Thoracic aorta (tissue), 2 donors: ENCODE data around the gene USP10. TPM values are rescaled to one million over a fixed set of nuclear protein-coding genes. Genes with fewer than 3 reads are reported as not detected.

Experiments used
- ATAC-seq: fragments of 150-250 bp; one replicate; pipeline ENCODE4 v1.8.0; 2017; ENCODE audit warnings: low read depth; ENCODE audit not compliant: insufficient number of reproducible peaks, low FRiP score
- DNase-seq: peaks from one replicate; pipeline ENCODE4 v3.0.0-alpha.2; 2020; ENCODE audit warnings: low spot score
- H3K27ac ChIP-seq, 2 donors: fragments of 200-600 bp; sonication (generic); 1 replicate in 1 of 2; 2 replicates in 1 of 2; pipeline ENCODE4 v1.5.1; 2016; ENCODE audit warnings: mild to moderate bottlenecking in 2 of 2, moderate library complexity in 2 of 2
- H3K27me3 ChIP-seq: fragments of 200-600 bp; sonication (generic); replicated peaks from 2 replicates; pipeline ENCODE4 v1.6.0; 2016; ENCODE audit warnings: mild to moderate bottlenecking; ENCODE audit not compliant: insufficient read depth
- H3K36me3 ChIP-seq: fragments of 200-600 bp; sonication (generic); one replicate; pipeline ENCODE4 v1.5.1; 2016
- H3K4me1 ChIP-seq, 2 donors: fragments of 200-600 bp; sonication (generic); 1 replicate in 1 of 2; 2 replicates in 1 of 2; pipeline versions ENCODE4 v1.5.1 to v1.6.0; 2016; ENCODE audit warnings: low read depth in 2 of 2, mild to moderate bottlenecking in 1 of 2; ENCODE audit not compliant: control insufficient read depth in 1 of 2
- H3K4me3 ChIP-seq: fragments of 200-600 bp; sonication (generic); 2 replicates; pipeline ENCODE4 v1.5.1; 2016; ENCODE audit warnings: mild to moderate bottlenecking
- H3K9me3 ChIP-seq: fragments of 200-600 bp; sonication (generic); 2 replicates; pipeline ENCODE4 v1.5.1; 2016
- total RNA-seq, 2 donors: library from RNA; depleted of rRNA; stranded (reverse); fragments of >200 nt; gene quantifications; one replicate each; pipeline versions ENCODE4 v1.1.0 to v1.2.3, GENCODE V29; 2016
- TF ChIP-seq, protein P1 (sequence below): fragments of 200-600 bp; sonication (generic); IDR thresholded peaks from one replicate; pipeline ENCODE4 v1.5.1; 2019; ENCODE audit warnings: antibody characterized with exemption

The USP10 gene
- total RNA-seq, 2 donors from 2014 or later: 36.7 to 85.2 TPM

DNA sequence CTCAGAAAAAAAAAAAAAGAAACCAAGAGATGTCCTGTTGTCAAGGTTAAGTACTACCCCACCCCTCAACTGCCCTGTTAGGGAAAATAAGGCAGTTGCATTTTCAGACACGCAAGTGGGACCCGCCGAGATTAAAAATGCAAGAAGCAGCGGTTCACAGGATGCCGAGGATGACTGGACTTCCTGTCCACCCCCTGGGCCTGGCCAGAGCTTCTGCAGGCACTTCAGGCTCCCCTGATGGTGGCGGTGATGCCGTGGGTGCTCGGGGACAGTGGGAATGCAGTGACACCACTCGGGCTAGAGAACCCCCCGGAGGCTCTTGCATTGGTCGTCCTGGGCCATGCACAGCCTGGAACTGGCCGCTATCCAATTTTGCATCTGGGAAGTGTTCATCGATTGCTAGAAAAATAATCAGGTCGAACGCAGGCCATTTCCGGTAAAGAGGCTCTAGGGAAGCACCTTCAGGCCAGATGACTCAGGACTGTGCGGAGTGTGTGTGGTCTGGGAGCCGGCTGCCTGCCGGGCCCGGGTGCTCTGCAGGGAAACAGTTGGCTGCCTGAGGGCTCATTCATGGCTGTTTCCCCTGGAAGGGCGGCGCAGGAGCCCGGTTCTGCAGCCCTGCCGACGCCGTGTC, 106.6 kb downstream of the USP10 start:
- no peak for ATAC-seq
- H3K36me3 ChIP-seq: no peaks in the 10 kb centered on the region
- H3K9me3 ChIP-seq: no peaks in the 10 kb centered on the region
- H3K4me3 ChIP-seq: no peak overlapping the region
- no peak for DNase-seq
- no peaks in the 10 kb centered on the region for H3K27me3 ChIP-seq
- TF ChIP-seq, protein P1, sequence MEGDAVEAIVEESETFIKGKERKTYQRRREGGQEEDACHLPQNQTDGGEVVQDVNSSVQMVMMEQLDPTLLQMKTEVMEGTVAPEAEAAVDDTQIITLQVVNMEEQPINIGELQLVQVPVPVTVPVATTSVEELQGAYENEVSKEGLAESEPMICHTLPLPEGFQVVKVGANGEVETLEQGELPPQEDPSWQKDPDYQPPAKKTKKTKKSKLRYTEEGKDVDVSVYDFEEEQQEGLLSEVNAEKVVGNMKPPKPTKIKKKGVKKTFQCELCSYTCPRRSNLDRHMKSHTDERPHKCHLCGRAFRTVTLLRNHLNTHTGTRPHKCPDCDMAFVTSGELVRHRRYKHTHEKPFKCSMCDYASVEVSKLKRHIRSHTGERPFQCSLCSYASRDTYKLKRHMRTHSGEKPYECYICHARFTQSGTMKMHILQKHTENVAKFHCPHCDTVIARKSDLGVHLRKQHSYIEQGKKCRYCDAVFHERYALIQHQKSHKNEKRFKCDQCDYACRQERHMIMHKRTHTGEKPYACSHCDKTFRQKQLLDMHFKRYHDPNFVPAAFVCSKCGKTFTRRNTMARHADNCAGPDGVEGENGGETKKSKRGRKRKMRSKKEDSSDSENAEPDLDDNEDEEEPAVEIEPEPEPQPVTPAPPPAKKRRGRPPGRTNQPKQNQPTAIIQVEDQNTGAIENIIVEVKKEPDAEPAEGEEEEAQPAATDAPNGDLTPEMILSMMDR: no peak
- H3K27ac ChIP-seq: no peak overlapping the region
- H3K4me1 ChIP-seq: no peaks in the 10 kb centered on the region

DNA sequence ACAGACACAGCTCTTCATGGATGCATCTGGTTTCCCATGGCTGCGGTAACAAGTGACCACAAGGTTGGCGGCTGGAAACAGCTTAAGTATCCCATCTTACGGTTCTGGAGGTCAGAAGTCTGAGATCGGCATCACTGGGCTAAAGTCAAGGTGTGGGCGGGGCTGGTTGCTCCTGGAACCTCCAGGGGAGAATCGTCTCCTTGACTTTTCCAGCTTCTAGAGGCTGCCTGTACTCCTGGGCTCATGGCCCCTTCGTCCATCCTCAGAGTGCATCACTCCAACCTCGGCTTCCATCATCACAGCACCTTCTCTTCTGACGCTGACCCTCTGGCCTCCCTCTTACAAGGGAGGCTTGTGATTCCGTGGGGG, 107.1 kb downstream of the USP10 start:
- Histone ChIP-seq H3K9me3 (no peaks in the 10 kb centered on the region), H3K4me3 (no peak overlapping the region), H3K27me3 (no peaks in the 10 kb centered on the region), H3K27ac (no peak overlapping the region), H3K36me3 (no peaks in the 10 kb centered on the region), H3K4me1 (no peaks in the 10 kb centered on the region)
- TF ChIP-seq, protein P1: no peak
- DNase-seq: no peak
- no peak for ATAC-seq

DNA sequence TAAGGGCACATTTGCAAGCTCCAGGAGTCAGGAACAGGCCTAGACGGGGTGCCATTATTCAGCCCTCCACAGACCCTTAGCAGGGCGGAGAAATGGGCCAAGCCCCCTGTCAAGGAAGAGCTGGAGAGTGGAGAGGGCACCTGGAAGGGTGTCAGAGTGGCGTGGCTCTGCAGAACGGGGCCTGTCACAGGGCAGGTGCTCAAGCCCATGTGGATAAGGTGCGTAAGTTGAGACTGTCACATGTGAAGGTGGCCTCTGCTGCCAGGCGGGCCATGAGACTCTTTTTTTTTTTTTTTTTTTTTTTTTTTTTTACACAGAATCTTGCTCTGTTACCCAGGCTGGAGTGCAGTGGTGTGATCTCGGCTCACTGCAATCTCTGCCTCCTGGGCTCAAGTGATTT, 108.0 kb downstream of the USP10 start:
- Histone ChIP-seq H3K4me3 (no peak overlapping the region), H3K27ac (no peak overlapping the region), H3K9me3 (no peaks in the 10 kb centered on the region), H3K27me3 (no peaks in the 10 kb centered on the region), H3K4me1 (no peaks in the 10 kb centered on the region), H3K36me3 (no peaks in the 10 kb centered on the region)
- TF ChIP-seq, protein P1: no peak
- DNase-seq: no peak
- ATAC-seq: no peak

DNA sequence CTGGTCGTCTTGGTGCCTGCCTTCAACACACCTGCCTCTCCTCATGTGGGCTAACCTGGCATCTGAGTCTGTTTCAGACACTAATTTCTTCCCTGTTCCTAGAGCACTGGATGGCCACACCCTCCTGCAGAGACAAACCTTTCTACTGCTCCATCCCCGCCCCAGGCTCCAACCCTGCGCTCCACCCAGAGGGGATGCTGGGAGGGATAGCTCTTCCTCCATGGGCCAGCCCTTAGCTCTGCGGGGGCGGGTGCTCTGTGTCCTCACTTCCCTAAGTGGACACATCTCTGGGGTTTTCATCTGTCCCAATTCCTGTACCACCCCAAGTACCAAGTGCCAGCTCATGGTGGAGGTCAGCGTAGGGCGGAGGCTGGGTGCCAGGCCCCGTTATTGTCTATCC, 109.0 kb downstream of the USP10 start:
- DNase-seq (no peak), ATAC-seq (no peak)
- H3K27me3 ChIP-seq: no peaks in the 10 kb centered on the region
- TF ChIP-seq, protein P1: no peak
- no peaks in the 10 kb centered on the region for H3K4me1 ChIP-seq
- H3K4me3 ChIP-seq: no peak overlapping the region
- no peak overlapping the region for H3K27ac ChIP-seq
- H3K9me3 ChIP-seq: no peaks in the 10 kb centered on the region
- H3K36me3 ChIP-seq: no peaks in the 10 kb centered on the region

DNA sequence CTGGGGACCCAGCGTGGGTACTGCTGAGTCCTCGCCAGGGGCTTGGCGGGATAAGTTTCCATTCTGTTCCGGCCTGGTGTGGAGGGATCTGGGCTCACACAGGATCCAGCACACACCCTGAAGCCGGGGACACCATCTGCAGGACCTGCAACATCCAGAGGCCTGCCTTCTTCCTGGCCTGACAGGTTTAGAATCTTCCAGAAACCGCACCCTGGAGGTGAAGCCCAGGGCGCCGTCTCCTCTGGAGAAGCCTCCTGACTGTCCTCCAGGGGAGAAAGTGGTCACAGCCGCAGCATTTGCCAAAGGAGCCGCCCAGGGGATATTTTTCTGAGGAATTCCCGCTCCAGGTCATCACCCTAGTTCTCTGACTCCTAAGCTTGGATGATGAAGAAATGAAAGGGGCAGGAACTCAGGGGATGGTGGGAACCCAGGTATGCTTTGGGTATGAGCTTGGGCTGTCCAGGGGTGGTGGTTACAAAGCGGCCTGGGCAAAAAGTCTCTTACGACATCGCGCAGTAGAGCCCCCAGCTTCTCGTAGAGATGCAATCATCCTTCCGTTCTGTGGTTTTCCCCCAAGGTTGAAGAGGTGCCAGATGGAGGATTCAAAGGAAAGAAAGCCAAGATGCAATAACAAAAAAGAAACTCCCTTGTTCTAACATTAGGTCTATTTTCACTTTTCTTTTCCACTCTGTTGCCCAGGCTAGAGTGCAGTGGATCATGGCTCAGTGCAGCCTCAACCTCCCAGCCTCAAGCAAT, 110.9 kb downstream of the USP10 start:
- Histone ChIP-seq H3K27me3 (no peaks in the 10 kb centered on the region), H3K27ac (no peak overlapping the region), H3K4me1 (no peaks in the 10 kb centered on the region), H3K4me3 (no peak overlapping the region), H3K9me3 (no peaks in the 10 kb centered on the region), H3K36me3 (no peaks in the 10 kb centered on the region)
- DNase-seq: no peak
- ATAC-seq: no peak
- TF ChIP-seq, protein P1: no peak
